ENCODE results near the gene NUDCD3.

NUDCD3 gene

GRCh38 chr7:44517175-44517574 is 26.7 kb upstream of the NUDCD3 start:
- no peaks in the 10 kb centered on the region for H3K36me3 ChIP-seq (replicated peaks; ENCODE audit: insufficient read depth, low read length)
- H3K4me1 ChIP-seq (ENCODE audit: low read length) = peaks cover 4% of the 10 kb centered on the region; the same call in 1 of the 2 replicates

GRCh38 chr7:44515590-44516268 is 25.3 kb upstream of the NUDCD3 start:
- no peaks in the 10 kb centered on the region for H4K20me1 ChIP-seq (ENCODE audit: insufficient read depth, low read length)

More at GRCh38 chr7:44517175-44517574, 26.7 kb upstream of the NUDCD3 start:
- H3F3A ChIP-seq (ENCODE audit: insufficient read depth, low read length) = no peaks in the 10 kb centered on the region
- no peaks in the 10 kb centered on the region for H3K9me2 ChIP-seq (replicated peaks; ENCODE audit: insufficient read depth, low read length)
- H3K4me2 ChIP-seq (ENCODE audit: low read depth, low read length) = no peak overlapping the region
- no peak for DNase-seq
- no peak overlapping the region for H2AFZ ChIP-seq (ENCODE audit: low read length)
- H3K9me3 ChIP-seq (replicated peaks; ENCODE audit: insufficient read depth, low read length) = no peaks in the 10 kb centered on the region
- no peaks in the 10 kb centered on the region for H3K79me2 ChIP-seq (ENCODE audit: low read length)
- H3K27me3 ChIP-seq (replicated peaks; ENCODE audit: insufficient read depth, low read length) = no peaks in the 10 kb centered on the region
- H3K27ac ChIP-seq (ENCODE audit: low read length) = no peak overlapping the region
- no peak for TF ChIP-seq CTCF (IDR thresholded peaks at IDR 0.05; ENCODE audit: low read length)
- no peak for TF ChIP-seq EZH2phosphoT487 (IDR thresholded peaks at IDR 0.05; ENCODE audit: low read length)
- TF ChIP-seq EZH2 (optimal IDR thresholded peaks at IDR 0.05; ENCODE audit: low read depth, low read length) = no peak
- no peak overlapping the region for H3K4me3 ChIP-seq (ENCODE audit: low read length)
- no peaks in the 10 kb centered on the region for H4K20me1 ChIP-seq (ENCODE audit: insufficient read depth, low read length)
- H3K9ac ChIP-seq (ENCODE audit: low read length) = no peak overlapping the region

GRCh38 chr7:44512736-44513135 is 22.3 kb upstream of the NUDCD3 start:
- Histone ChIP-seq H2AFZ (ENCODE audit: low read length) (no peak overlapping the region), H4K20me1 (ENCODE audit: insufficient read depth, low read length) (no peaks in the 10 kb centered on the region), H3K4me3 (ENCODE audit: low read length) (no peak overlapping the region), H3K4me1 (ENCODE audit: low read length) (peaks cover 4% of the 10 kb centered on the region; the same call in 1 of the 2 replicates), H3K4me2 (ENCODE audit: low read depth, low read length) (no peak overlapping the region), H3K27me3 (replicated peaks; ENCODE audit: insufficient read depth, low read length) (no peaks in the 10 kb centered on the region), H3K9me3 (replicated peaks; ENCODE audit: insufficient read depth, low read length) (no peaks in the 10 kb centered on the region), H3K27ac (ENCODE audit: low read length) (no peak overlapping the region), H3K9ac (ENCODE audit: low read length) (no peak overlapping the region), H3K9me2 (replicated peaks; ENCODE audit: insufficient read depth, low read length) (no peaks in the 10 kb centered on the region), H3F3A (ENCODE audit: insufficient read depth, low read length) (no peaks in the 10 kb centered on the region), H3K36me3 (replicated peaks; ENCODE audit: insufficient read depth, low read length) (no peaks in the 10 kb centered on the region), H3K79me2 (ENCODE audit: low read length) (no peaks in the 10 kb centered on the region)
- no peak for DNase-seq
- no peak for TF ChIP-seq EZH2phosphoT487 (IDR thresholded peaks at IDR 0.05; ENCODE audit: low read length)
- no peak for TF ChIP-seq EZH2 (optimal IDR thresholded peaks at IDR 0.05; ENCODE audit: low read depth, low read length)
- no peak for TF ChIP-seq CTCF (IDR thresholded peaks at IDR 0.05; ENCODE audit: low read length)

More at GRCh38 chr7:44515590-44516268, 25.3 kb upstream of the NUDCD3 start:
- H3K27ac ChIP-seq (ENCODE audit: low read length) = no peak overlapping the region
- H3K4me2 ChIP-seq (ENCODE audit: low read depth, low read length) = no peak overlapping the region
- H3K27me3 ChIP-seq (replicated peaks; ENCODE audit: insufficient read depth, low read length) = no peaks in the 10 kb centered on the region
- no peaks in the 10 kb centered on the region for H3F3A ChIP-seq (ENCODE audit: insufficient read depth, low read length)
- no peaks in the 10 kb centered on the region for H3K36me3 ChIP-seq (replicated peaks; ENCODE audit: insufficient read depth, low read length)
- H3K9me2 ChIP-seq (replicated peaks; ENCODE audit: insufficient read depth, low read length) = no peaks in the 10 kb centered on the region
- peak; percentile 11 for DNase-seq
- no peaks in the 10 kb centered on the region for H3K9me3 ChIP-seq (replicated peaks; ENCODE audit: insufficient read depth, low read length)
- TF ChIP-seq EZH2 (optimal IDR thresholded peaks at IDR 0.05; ENCODE audit: low read depth, low read length) (no peak), CTCF (IDR thresholded peaks at IDR 0.05; ENCODE audit: low read length) (no peak), EZH2phosphoT487 (IDR thresholded peaks at IDR 0.05; ENCODE audit: low read length) (no peak)
- H3K9ac ChIP-seq (ENCODE audit: low read length) = no peak overlapping the region
- H3K4me3 ChIP-seq (ENCODE audit: low read length) = no peak overlapping the region
- no peaks in the 10 kb centered on the region for H3K79me2 ChIP-seq (ENCODE audit: low read length)
- 0 out of 2 replicates have a peak overlapping the region, but pooled peaks have one; percentile 12 for H2AFZ ChIP-seq (ENCODE audit: low read length)
- H3K4me1 ChIP-seq (ENCODE audit: low read length) = peaks cover 4% of the 10 kb centered on the region; the same call in 1 of the 2 replicates

Measured in MM.1S (cell line).